RWPE2 (cell line): ENCODE results near the gene ACOXL.

Experiments
- ATAC-seq: fragments of 200-7000 bp; cut with Tn5 transposase; 3 replicates; pipeline ENCODE4 v1.9.1; 2021; ENCODE audit warnings: low read depth
- DNase-seq: peaks from one replicate; pipeline ENCODE4 v3.0.0-alpha.2; 2020; ENCODE audit warnings: low spot score
- H3K27ac ChIP-seq: fragments of 450-650 bp; 2 replicates; pipeline ENCODE4 v1.5.1; 2017; ENCODE audit warnings: mild to moderate bottlenecking; ENCODE audit not compliant: poor library complexity, severe bottlenecking
- H3K27me3 ChIP-seq: fragments of 250-450 bp; sonication (Bioruptor Pico); 2 replicates; pipeline ENCODE4 v1.5.1; 2021; ENCODE audit warnings: mild to moderate bottlenecking, moderate library complexity; ENCODE audit not compliant: insufficient read depth, poor library complexity, severe bottlenecking
- H3K36me3 ChIP-seq: fragments of 250-450 bp; sonication (Bioruptor Pico); 2 replicates; pipeline ENCODE4 v1.5.1; 2020; ENCODE audit warnings: low read depth, mild to moderate bottlenecking, moderate library complexity
- H3K4me1 ChIP-seq: fragments of 250-450 bp; sonication (Bioruptor Pico); 2 replicates; pipeline ENCODE4 v1.5.1; 2021; ENCODE audit warnings: mild to moderate bottlenecking, moderate library complexity; ENCODE audit not compliant: insufficient read depth, poor library complexity, severe bottlenecking
- H3K4me3 ChIP-seq: fragments of 250-450 bp; sonication (Bioruptor Pico); 2 replicates; pipeline ENCODE4 v1.5.1; 2021; ENCODE audit warnings: mild to moderate bottlenecking, moderate library complexity; ENCODE audit not compliant: severe bottlenecking
- H3K9me3 ChIP-seq: fragments of 250-450 bp; sonication (Bioruptor Pico); 2 replicates; pipeline ENCODE4 v1.5.1; 2021; ENCODE audit warnings: mild to moderate bottlenecking, moderate library complexity; ENCODE audit not compliant: severe bottlenecking
- TF ChIP-seq, protein P1 (sequence below): fragments of 450-650 bp; IDR thresholded peaks from one replicate; pipeline ENCODE4 v1.5.1; 2017; ENCODE audit warnings: mild to moderate bottlenecking, moderate library complexity; ENCODE audit not compliant: poor library complexity, severe bottlenecking

ACOXL gene

DNA sequence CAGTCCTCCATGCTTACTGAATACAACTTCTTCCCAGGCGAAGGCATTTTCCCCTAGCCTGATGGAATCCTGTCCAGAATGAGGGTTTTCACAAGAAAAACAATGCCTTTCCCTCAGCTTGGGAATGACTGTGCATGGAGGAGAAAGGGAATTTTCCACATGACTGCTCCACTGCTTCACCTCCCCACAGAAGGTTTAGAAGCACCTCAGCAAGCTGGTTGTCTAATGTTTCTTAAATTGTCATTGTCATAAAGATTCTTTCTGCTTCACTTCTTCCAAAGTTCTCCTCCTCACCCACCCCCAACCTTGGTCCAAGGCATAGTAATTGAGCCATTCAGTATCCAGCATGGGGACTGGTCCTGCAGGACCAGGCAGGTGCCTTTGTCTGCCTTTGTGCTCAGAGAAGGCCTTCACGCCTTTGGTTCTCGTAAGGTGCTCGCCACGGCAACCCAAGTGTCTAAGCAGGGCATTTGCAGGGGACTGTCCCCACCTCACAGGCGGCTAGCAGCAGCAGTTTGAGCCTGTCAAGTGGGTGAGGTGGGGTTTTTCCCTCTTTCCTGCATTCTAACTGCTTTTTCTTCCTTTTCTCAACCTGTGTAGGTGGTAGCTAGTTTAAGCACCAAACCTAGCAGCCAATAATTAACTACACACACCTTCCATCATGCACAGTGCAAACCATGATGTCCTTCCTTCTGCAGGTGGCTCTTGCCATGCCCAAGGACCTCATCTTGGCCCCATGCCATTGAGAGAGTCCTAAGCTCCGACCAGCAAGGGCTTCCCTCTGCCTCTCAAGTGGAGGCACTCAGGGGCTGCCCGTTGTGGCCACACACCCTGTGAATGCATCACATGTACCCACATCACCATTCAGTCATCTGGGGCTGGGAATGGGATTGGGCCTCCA, 322.7 kb downstream of the ACOXL start:
- Histone ChIP-seq H3K9me3 (no peaks in the 10 kb centered on the region), H3K4me1 (no peaks in the 10 kb centered on the region), H3K27ac (no peak overlapping the region), H3K4me3 (no peak overlapping the region), H3K36me3 (no peaks in the 10 kb centered on the region), H3K27me3 (no peaks in the 10 kb centered on the region)
- TF ChIP-seq, protein P1, sequence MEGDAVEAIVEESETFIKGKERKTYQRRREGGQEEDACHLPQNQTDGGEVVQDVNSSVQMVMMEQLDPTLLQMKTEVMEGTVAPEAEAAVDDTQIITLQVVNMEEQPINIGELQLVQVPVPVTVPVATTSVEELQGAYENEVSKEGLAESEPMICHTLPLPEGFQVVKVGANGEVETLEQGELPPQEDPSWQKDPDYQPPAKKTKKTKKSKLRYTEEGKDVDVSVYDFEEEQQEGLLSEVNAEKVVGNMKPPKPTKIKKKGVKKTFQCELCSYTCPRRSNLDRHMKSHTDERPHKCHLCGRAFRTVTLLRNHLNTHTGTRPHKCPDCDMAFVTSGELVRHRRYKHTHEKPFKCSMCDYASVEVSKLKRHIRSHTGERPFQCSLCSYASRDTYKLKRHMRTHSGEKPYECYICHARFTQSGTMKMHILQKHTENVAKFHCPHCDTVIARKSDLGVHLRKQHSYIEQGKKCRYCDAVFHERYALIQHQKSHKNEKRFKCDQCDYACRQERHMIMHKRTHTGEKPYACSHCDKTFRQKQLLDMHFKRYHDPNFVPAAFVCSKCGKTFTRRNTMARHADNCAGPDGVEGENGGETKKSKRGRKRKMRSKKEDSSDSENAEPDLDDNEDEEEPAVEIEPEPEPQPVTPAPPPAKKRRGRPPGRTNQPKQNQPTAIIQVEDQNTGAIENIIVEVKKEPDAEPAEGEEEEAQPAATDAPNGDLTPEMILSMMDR, result no peak
- ATAC-seq (no peak), DNase-seq (no peak)

DNA sequence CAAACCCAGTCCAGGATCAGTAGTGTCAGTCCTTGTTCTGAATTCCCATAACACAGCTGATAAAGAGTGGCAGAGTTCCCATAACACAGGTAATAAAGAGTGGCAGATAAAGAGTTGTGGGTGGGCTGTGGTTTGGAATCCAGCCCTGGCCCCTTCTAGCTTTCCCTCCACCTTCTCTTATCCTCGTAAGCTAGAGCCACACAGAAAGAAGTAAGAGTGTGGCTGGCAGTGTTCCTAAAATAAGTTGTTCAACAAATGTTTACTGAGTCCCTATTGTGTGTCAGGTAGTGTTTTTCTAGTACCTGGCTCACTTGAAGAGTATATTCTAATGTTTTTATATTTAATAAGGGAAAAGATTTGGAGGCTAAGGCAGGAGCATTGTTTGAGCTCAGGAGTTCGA, 323.4 kb downstream of the ACOXL start:
- H3K4me1 ChIP-seq, result no peaks in the 10 kb centered on the region
- ATAC-seq (no peak), DNase-seq (no peak)
- H3K27ac ChIP-seq, result no peak overlapping the region
- TF ChIP-seq, protein P1, result no peak
- no peaks in the 10 kb centered on the region for H3K9me3 ChIP-seq
- H3K36me3 ChIP-seq, result no peaks in the 10 kb centered on the region
- H3K4me3 ChIP-seq, result no peak overlapping the region
- H3K27me3 ChIP-seq, result no peaks in the 10 kb centered on the region

DNA sequence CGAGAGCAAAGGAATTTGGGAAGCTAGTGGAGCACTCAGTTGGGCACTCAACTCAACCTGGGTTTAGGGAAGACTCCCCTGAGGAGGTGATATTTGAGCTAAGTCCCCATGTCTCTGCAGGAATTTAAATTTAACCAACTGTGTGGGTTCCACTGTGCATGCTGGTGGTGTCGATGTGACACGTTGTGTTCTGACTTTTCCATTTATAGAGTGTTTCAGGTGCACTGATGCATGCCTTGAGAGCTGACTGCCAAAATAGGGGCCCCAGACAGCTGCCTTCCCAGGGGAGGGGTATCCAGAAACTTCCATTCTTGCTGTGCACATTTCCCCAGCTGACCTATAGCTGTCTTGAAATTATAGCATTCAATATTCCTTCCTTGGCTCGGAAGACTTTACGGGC, 324.7 kb downstream of the ACOXL start:
- DNase-seq (no peak), ATAC-seq (no peak)
- Histone ChIP-seq H3K36me3 (no peaks in the 10 kb centered on the region), H3K4me3 (no peak overlapping the region), H3K4me1 (no peaks in the 10 kb centered on the region), H3K27me3 (peaks cover 6% of the 10 kb centered on the region), H3K9me3 (no peaks in the 10 kb centered on the region), H3K27ac (no peak overlapping the region)
- TF ChIP-seq, protein P1, result no peak

DNA sequence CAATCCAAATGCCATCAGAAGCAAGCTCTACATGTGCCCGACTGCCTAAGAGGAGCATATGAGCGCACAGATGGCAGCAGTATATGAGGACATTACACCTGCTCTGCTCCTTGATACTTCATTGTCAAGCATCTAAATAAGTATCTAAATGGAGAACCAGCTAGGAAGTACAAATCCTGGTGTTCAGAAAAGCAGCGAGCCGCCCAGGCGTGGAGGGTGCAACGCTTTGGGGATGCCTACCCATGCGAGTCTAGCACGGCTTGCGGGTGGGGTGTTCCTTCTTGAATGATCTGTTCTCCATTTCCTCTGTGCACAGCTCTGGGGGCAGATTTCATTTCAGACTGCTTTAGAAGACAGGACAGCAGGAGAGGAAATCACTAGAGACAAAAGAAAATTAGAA, 325.3 kb downstream of the ACOXL start:
- Histone ChIP-seq H3K4me3 (no peak overlapping the region), H3K4me1 (no peaks in the 10 kb centered on the region), H3K36me3 (no peaks in the 10 kb centered on the region), H3K27ac (no peak overlapping the region), H3K9me3 (no peaks in the 10 kb centered on the region), H3K27me3 (peaks cover 6% of the 10 kb centered on the region)
- TF ChIP-seq, protein P1, result no peak
- DNase-seq (no peak), ATAC-seq (no peak)

DNA sequence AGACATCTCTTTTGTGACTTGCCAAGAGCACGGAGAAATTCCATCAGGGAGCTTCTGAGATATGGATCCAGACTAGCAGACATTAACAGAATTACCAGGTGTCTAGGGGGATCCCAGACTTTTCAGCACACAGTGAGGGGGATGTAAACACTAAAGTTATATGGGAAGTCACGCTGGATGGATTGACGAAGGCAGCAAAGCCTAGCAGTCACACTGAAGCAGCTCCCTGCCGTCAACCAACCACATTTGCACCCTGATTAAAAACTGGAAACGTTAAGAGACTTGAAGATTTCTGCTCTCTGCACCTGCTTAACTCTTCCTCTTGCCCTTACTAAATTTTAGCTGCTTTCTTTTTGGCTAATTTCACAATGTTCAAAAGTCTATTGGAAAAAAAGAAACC, 325.9 kb downstream of the ACOXL start:
- TF ChIP-seq, protein P1, result no peak

More for the DNA sequence above, 325.9 kb downstream of the ACOXL start:
- Histone ChIP-seq H3K4me1 (no peaks in the 10 kb centered on the region), H3K36me3 (no peaks in the 10 kb centered on the region), H3K27ac (no peak overlapping the region), H3K27me3 (peaks cover 6% of the 10 kb centered on the region), H3K4me3 (no peak overlapping the region), H3K9me3 (no peaks in the 10 kb centered on the region)
- DNase-seq, result no peak
- ATAC-seq, result no peak
